B cell (primary cell): Measurements from ENCODE around the gene KLHL25.

Experiments
- EZH2 ChIP-seq: IDR thresholded peaks from 2 replicates; pipeline ENCODE4 v1.6.1; 2012; ENCODE audit warnings: borderline replicate concordance, low read depth, mild to moderate bottlenecking, moderate library complexity, low read length; ENCODE audit not compliant: insufficient read depth, poor library complexity, severe bottlenecking
- TF ChIP-seq, protein P1 (sequence below): fragments of 200-600 bp; IDR thresholded peaks from one replicate; pipeline ENCODE4 v1.8.0; 2022; ENCODE audit warnings: antibody characterized with exemption, mild to moderate bottlenecking

DNA sequence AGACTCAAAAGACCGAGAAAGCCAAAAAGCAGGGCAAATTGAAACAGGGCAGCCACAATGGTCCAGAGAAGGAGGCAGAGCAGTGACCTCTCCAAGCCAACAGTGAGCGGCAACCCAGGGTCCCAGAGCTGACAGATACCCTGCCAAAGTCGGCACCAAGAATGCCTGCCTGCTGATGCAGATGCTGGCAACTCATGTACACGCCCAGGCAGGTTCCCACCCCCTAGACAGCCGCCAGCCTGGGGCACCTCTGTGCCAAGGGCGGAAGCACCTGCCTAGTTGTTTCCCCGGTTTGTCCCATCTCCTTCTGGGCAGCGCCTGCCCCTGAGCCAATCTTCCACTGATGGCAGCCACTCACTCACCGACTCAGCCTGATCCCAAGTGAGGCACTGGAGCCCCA is 22.1 kb downstream of the KLHL25 start:
- TF ChIP-seq, protein P1, sequence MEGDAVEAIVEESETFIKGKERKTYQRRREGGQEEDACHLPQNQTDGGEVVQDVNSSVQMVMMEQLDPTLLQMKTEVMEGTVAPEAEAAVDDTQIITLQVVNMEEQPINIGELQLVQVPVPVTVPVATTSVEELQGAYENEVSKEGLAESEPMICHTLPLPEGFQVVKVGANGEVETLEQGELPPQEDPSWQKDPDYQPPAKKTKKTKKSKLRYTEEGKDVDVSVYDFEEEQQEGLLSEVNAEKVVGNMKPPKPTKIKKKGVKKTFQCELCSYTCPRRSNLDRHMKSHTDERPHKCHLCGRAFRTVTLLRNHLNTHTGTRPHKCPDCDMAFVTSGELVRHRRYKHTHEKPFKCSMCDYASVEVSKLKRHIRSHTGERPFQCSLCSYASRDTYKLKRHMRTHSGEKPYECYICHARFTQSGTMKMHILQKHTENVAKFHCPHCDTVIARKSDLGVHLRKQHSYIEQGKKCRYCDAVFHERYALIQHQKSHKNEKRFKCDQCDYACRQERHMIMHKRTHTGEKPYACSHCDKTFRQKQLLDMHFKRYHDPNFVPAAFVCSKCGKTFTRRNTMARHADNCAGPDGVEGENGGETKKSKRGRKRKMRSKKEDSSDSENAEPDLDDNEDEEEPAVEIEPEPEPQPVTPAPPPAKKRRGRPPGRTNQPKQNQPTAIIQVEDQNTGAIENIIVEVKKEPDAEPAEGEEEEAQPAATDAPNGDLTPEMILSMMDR: no peak
- no peak for TF ChIP-seq EZH2
